Upper lobe of right lung (tissue), 1 donor: ENCODE measurements around the gene RLF. TPM values are rescaled to one million over a fixed set of nuclear protein-coding genes. Genes with fewer than 3 reads are reported as not detected.
"Not testable (repeated sequence)": the region's sequence is repeated elsewhere in the genome, so short reads cannot be mapped to it uniquely, and the experiment has no call there.

ENCODE experiments used
- ATAC-seq: fragments of 200-7000 bp; cut with Tn5 transposase; one replicate; pipeline ENCODE4 v1.9.1; 2020; ENCODE audit warnings: mild to moderate bottlenecking, moderate library complexity
- DNase-seq: peaks from one replicate; pipeline ENCODE4 v3.0.0-alpha.2; 2020
- H3K27ac ChIP-seq: fragments of 200-600 bp; one replicate; pipeline ENCODE4 v1.8.0; 2022
- H3K27me3 ChIP-seq: fragments of 200-600 bp; one replicate; pipeline ENCODE4 v1.8.0; 2022; ENCODE audit warnings: mild to moderate bottlenecking
- H3K36me3 ChIP-seq: fragments of 200-600 bp; one replicate; pipeline ENCODE4 v1.8.0; 2022
- H3K4me1 ChIP-seq: fragments of 200-600 bp; one replicate; pipeline ENCODE4 v1.8.0; 2022
- H3K4me3 ChIP-seq: fragments of 200-600 bp; one replicate; pipeline ENCODE4 v1.8.0; 2022; ENCODE audit warnings: mild to moderate bottlenecking
- H3K9me3 ChIP-seq: fragments of 200-600 bp; one replicate; pipeline ENCODE4 v1.8.0; 2022
- CTCF ChIP-seq: fragments of 200-600 bp; IDR thresholded peaks from one replicate; pipeline ENCODE4 v1.8.0; 2022; ENCODE audit warnings: antibody characterized with exemption
- intact Hi-C: fragments of 100-400 bp; cut with DNase I; formaldehyde crosslinking; loops from one replicate; pipeline ENCODE4 v1.11.0; 2022
- total RNA-seq: library from RNA; stranded (reverse); fragmentation: NEBNext Ultra II Directional; extraction: Animal tissue kit (Norgen Biotek cat#: 25700); gene quantifications from one replicate; pipeline ENCODE4 v1.2.1, GENCODE V29; 2021
- donor health status: DM: no; HTN: yes; CAD: no; lungs with severe emphysema.

Gene RLF
- total RNA-seq, 1 donor from 2014 or later: 13.4 TPM

GRCh38 chr1:40160806-40161124 is 422 bp upstream of the RLF start:
- intact Hi-C loops: no loop called here
- peaks cover 23% of the 10 kb centered on the region for H3K4me1 ChIP-seq
- ATAC-seq (no peak), DNase-seq (no peak)
- no peaks in the 10 kb centered on the region for H3K36me3 ChIP-seq
- peak overlapping the region; percentile 79 for H3K4me3 ChIP-seq
- H3K9me3 ChIP-seq: no peaks in the 10 kb centered on the region
- peak overlapping the region; percentile 98 for H3K27ac ChIP-seq
- no peaks in the 10 kb centered on the region for H3K27me3 ChIP-seq
- TF ChIP-seq CTCF: no peak

- peaks cover 23% of the 10 kb centered on the region for H3K4me1 ChIP-seq
- H3K9me3 ChIP-seq: no peaks in the 10 kb centered on the region
- DNase-seq (no peak), ATAC-seq (no peak)
- H3K4me3 ChIP-seq: peak overlapping the region; percentile 79
- no peak for TF ChIP-seq CTCF
- no peaks in the 10 kb centered on the region for H3K27me3 ChIP-seq
- H3K27ac ChIP-seq: peak overlapping the region; percentile 98
- intact Hi-C loops: no loop called here
- H3K36me3 ChIP-seq: no peaks in the 10 kb centered on the region
Observed at GRCh38 chr1:40161888-40162397, 756 bp downstream of the RLF start.

GRCh38 chr1:40162753-40163441 is 1.7 kb downstream of the RLF start:
- Histone ChIP-seq H3K27me3 (no peaks in the 10 kb centered on the region), H3K4me1 (peaks cover 23% of the 10 kb centered on the region), H3K36me3 (no peaks in the 10 kb centered on the region), H3K9me3 (no peaks in the 10 kb centered on the region), H3K4me3 (peak overlapping the region; percentile 79), H3K27ac (no peak overlapping the region)
- DNase-seq (no peak), ATAC-seq (no peak)
- intact Hi-C loops: no loop called here
- TF ChIP-seq CTCF: no peak

- no peak overlapping the region for H3K27ac ChIP-seq
- intact Hi-C loops: no loop called here
- peaks cover 29% of the 10 kb centered on the region for H3K4me1 ChIP-seq
- no peaks in the 10 kb centered on the region for H3K36me3 ChIP-seq
- no peak for ATAC-seq
- no peak for DNase-seq
- H3K27me3 ChIP-seq: no peaks in the 10 kb centered on the region
- no peak for TF ChIP-seq CTCF
- H3K4me3 ChIP-seq: no peak overlapping the region
- H3K9me3 ChIP-seq: no peaks in the 10 kb centered on the region
Observed at GRCh38 chr1:40167317-40167716, 6.1 kb downstream of the RLF start.

- Histone ChIP-seq H3K9me3 (no peaks in the 10 kb centered on the region), H3K27ac (no peak overlapping the region), H3K4me1 (peaks cover 6% of the 10 kb centered on the region), H3K27me3 (no peaks in the 10 kb centered on the region), H3K36me3 (no peaks in the 10 kb centered on the region), H3K4me3 (no peak overlapping the region)
- DNase-seq (no peak), ATAC-seq (no peak)
- intact Hi-C loops: no loop called here
- TF ChIP-seq CTCF: no peak
Observed at GRCh38 chr1:40171036-40171435, 9.8 kb downstream of the RLF start.

- Histone ChIP-seq H3K36me3 (no peaks in the 10 kb centered on the region), H3K4me3 (no peak overlapping the region), H3K27me3 (no peaks in the 10 kb centered on the region), H3K4me1 (peaks cover 6% of the 10 kb centered on the region), H3K27ac (no peak overlapping the region), H3K9me3 (no peaks in the 10 kb centered on the region)
- no peak for TF ChIP-seq CTCF
- DNase-seq (no peak), ATAC-seq (no peak)
- intact Hi-C loops: no loop called here
Observed at GRCh38 chr1:40174788-40175187, 13.6 kb downstream of the RLF start.

- H3K9me3 ChIP-seq, H3K36me3 ChIP-seq, intact Hi-C loops, H3K27ac ChIP-seq, H3K27me3 ChIP-seq, DNase-seq, ATAC-seq, H3K4me1 ChIP-seq, H3K4me3 ChIP-seq: not testable (repeated sequence)
Observed at GRCh38 chr1:40176989-40177388, 15.8 kb downstream of the RLF start.
